ENCODE measurements around the gene DDX31. TPM values are rescaled to one million over a fixed set of nuclear protein-coding genes. Genes with fewer than 3 reads are reported as not detected.

DDX31 gene
- polyA plus RNA-seq, 1 donor, result 12.3 TPM

GRCh38 chr9:132656299-132656698 lies 13.5 kb downstream of the DDX31 start:
- no CpG with 5 or more reads among the region's 7 CpGs for WGBS (ENCODE audit: insufficient coverage, low lambda C conversion rate)
- no peaks in the 10 kb centered on the region for H3K4me1 ChIP-seq (ENCODE audit: control insufficient read depth, insufficient read depth, low read length)
- no peak overlapping the region for H3K27ac ChIP-seq (ENCODE audit: low read length)
- peaks cover 46% of the 10 kb centered on the region for H3K36me3 ChIP-seq (ENCODE audit: control insufficient read depth, insufficient read depth, low read length)
- DNase-seq, result no peak
- H3K27me3 ChIP-seq (ENCODE audit: control insufficient read depth, insufficient read depth, low read length), result no peaks in the 10 kb centered on the region
- H3K9me3 ChIP-seq (ENCODE audit: control insufficient read depth, low read depth, low read length), result no peaks in the 10 kb centered on the region
- H3K4me3 ChIP-seq (ENCODE audit: low read length), result no peak overlapping the region

GRCh38 chr9:132651259-132651658 lies 18.5 kb downstream of the DDX31 start:
- Histone ChIP-seq H3K4me3 (ENCODE audit: low read length) (no peak overlapping the region), H3K27ac (ENCODE audit: low read length) (no peak overlapping the region), H3K36me3 (ENCODE audit: control insufficient read depth, insufficient read depth, low read length) (peaks cover 52% of the 10 kb centered on the region), H3K27me3 (ENCODE audit: control insufficient read depth, insufficient read depth, low read length) (no peaks in the 10 kb centered on the region), H3K4me1 (ENCODE audit: control insufficient read depth, insufficient read depth, low read length) (no peaks in the 10 kb centered on the region), H3K9me3 (ENCODE audit: control insufficient read depth, low read depth, low read length) (no peaks in the 10 kb centered on the region)
- no peak for DNase-seq
- WGBS (ENCODE audit: insufficient coverage, low lambda C conversion rate), result 40% methylated on average over 1 of the region's 6 CpGs

- no peaks in the 10 kb centered on the region for H3K9me3 ChIP-seq (ENCODE audit: control insufficient read depth, low read depth, low read length)
- no peak for DNase-seq
- H3K4me3 ChIP-seq (ENCODE audit: low read length), result no peak overlapping the region
- H3K27me3 ChIP-seq (ENCODE audit: control insufficient read depth, insufficient read depth, low read length), result no peaks in the 10 kb centered on the region
- H3K4me1 ChIP-seq (ENCODE audit: control insufficient read depth, insufficient read depth, low read length), result no peaks in the 10 kb centered on the region
- peaks cover 66% of the 10 kb centered on the region for H3K36me3 ChIP-seq (ENCODE audit: control insufficient read depth, insufficient read depth, low read length)
- no peak overlapping the region for H3K27ac ChIP-seq (ENCODE audit: low read length)
- WGBS (ENCODE audit: insufficient coverage, low lambda C conversion rate), result 100% methylated on average over 2 of the region's 3 CpGs
Measured at GRCh38 chr9:132648685-132649084, 21.1 kb downstream of the DDX31 start.

GRCh38 chr9:132648283-132648682 lies 21.5 kb downstream of the DDX31 start:
- DNase-seq, result no peak
- Histone ChIP-seq H3K36me3 (ENCODE audit: control insufficient read depth, insufficient read depth, low read length) (peaks cover 70% of the 10 kb centered on the region), H3K4me3 (ENCODE audit: low read length) (no peak overlapping the region), H3K27ac (ENCODE audit: low read length) (no peak overlapping the region), H3K4me1 (ENCODE audit: control insufficient read depth, insufficient read depth, low read length) (no peaks in the 10 kb centered on the region), H3K27me3 (ENCODE audit: control insufficient read depth, insufficient read depth, low read length) (no peaks in the 10 kb centered on the region), H3K9me3 (ENCODE audit: control insufficient read depth, low read depth, low read length) (no peaks in the 10 kb centered on the region)
- 59% methylated on average over 4 of the region's 7 CpGs for WGBS (ENCODE audit: insufficient coverage, low lambda C conversion rate)

GRCh38 chr9:132647806-132648205 lies 22.0 kb downstream of the DDX31 start:
- no peak for DNase-seq
- no peak overlapping the region for H3K4me3 ChIP-seq (ENCODE audit: low read length)
- no peaks in the 10 kb centered on the region for H3K4me1 ChIP-seq (ENCODE audit: control insufficient read depth, insufficient read depth, low read length)
- no peaks in the 10 kb centered on the region for H3K9me3 ChIP-seq (ENCODE audit: control insufficient read depth, low read depth, low read length)
- no peaks in the 10 kb centered on the region for H3K27me3 ChIP-seq (ENCODE audit: control insufficient read depth, insufficient read depth, low read length)
- H3K36me3 ChIP-seq (ENCODE audit: control insufficient read depth, insufficient read depth, low read length), result peaks cover 74% of the 10 kb centered on the region
- H3K27ac ChIP-seq (ENCODE audit: low read length), result no peak overlapping the region
- no CpG with 5 or more reads among the region's 2 CpGs for WGBS (ENCODE audit: insufficient coverage, low lambda C conversion rate)

- 80% methylated on average over 1 of the region's 4 CpGs for WGBS (ENCODE audit: insufficient coverage, low lambda C conversion rate)
- H3K4me3 ChIP-seq (ENCODE audit: low read length), result no peak overlapping the region
- no peaks in the 10 kb centered on the region for H3K27me3 ChIP-seq (ENCODE audit: control insufficient read depth, insufficient read depth, low read length)
- H3K27ac ChIP-seq (ENCODE audit: low read length), result no peak overlapping the region
- H3K4me1 ChIP-seq (ENCODE audit: control insufficient read depth, insufficient read depth, low read length), result no peaks in the 10 kb centered on the region
- H3K9me3 ChIP-seq (ENCODE audit: control insufficient read depth, low read depth, low read length), result no peaks in the 10 kb centered on the region
- H3K36me3 ChIP-seq (ENCODE audit: control insufficient read depth, insufficient read depth, low read length), result peaks cover 73% of the 10 kb centered on the region
- DNase-seq, result no peak
Measured at GRCh38 chr9:132647355-132647754, 22.4 kb downstream of the DDX31 start.

- 100% methylated on average over 1 of the region's 7 CpGs for WGBS (ENCODE audit: insufficient coverage, low lambda C conversion rate)
- no peaks in the 10 kb centered on the region for H3K9me3 ChIP-seq (ENCODE audit: control insufficient read depth, low read depth, low read length)
- no peaks in the 10 kb centered on the region for H3K27me3 ChIP-seq (ENCODE audit: control insufficient read depth, insufficient read depth, low read length)
- H3K4me1 ChIP-seq (ENCODE audit: control insufficient read depth, insufficient read depth, low read length), result no peaks in the 10 kb centered on the region
- H3K4me3 ChIP-seq (ENCODE audit: low read length), result no peak overlapping the region
- peaks cover 75% of the 10 kb centered on the region for H3K36me3 ChIP-seq (ENCODE audit: control insufficient read depth, insufficient read depth, low read length)
- no peak overlapping the region for H3K27ac ChIP-seq (ENCODE audit: low read length)
- no peak for DNase-seq
Measured at GRCh38 chr9:132646726-132647125, 23.1 kb downstream of the DDX31 start.

GRCh38 chr9:132645711-132646110 lies 24.1 kb downstream of the DDX31 start:
- H3K36me3 ChIP-seq (ENCODE audit: control insufficient read depth, insufficient read depth, low read length), result peaks cover 79% of the 10 kb centered on the region
- no peak overlapping the region for H3K27ac ChIP-seq (ENCODE audit: low read length)
- 60% methylated on average over 1 of the region's 15 CpGs for WGBS (ENCODE audit: insufficient coverage, low lambda C conversion rate)
- no peak for DNase-seq
- H3K9me3 ChIP-seq (ENCODE audit: control insufficient read depth, low read depth, low read length), result no peaks in the 10 kb centered on the region
- no peak overlapping the region for H3K4me3 ChIP-seq (ENCODE audit: low read length)
- no peaks in the 10 kb centered on the region for H3K4me1 ChIP-seq (ENCODE audit: control insufficient read depth, insufficient read depth, low read length)
- H3K27me3 ChIP-seq (ENCODE audit: control insufficient read depth, insufficient read depth, low read length), result no peaks in the 10 kb centered on the region

- no CpG with 5 or more reads among the region's 8 CpGs for WGBS (ENCODE audit: insufficient coverage, low lambda C conversion rate)
- Histone ChIP-seq H3K27me3 (ENCODE audit: control insufficient read depth, insufficient read depth, low read length) (no peaks in the 10 kb centered on the region), H3K9me3 (ENCODE audit: control insufficient read depth, low read depth, low read length) (no peaks in the 10 kb centered on the region), H3K4me3 (ENCODE audit: low read length) (no peak overlapping the region), H3K36me3 (ENCODE audit: control insufficient read depth, insufficient read depth, low read length) (peaks cover 78% of the 10 kb centered on the region), H3K27ac (ENCODE audit: low read length) (no peak overlapping the region), H3K4me1 (ENCODE audit: control insufficient read depth, insufficient read depth, low read length) (no peaks in the 10 kb centered on the region)
- no peak for DNase-seq
Measured at GRCh38 chr9:132645306-132645705, 24.5 kb downstream of the DDX31 start.

GRCh38 chr9:132644251-132644650 lies 25.5 kb downstream of the DDX31 start:
- DNase-seq, result no peak
- no CpG with 5 or more reads among the region's 3 CpGs for WGBS (ENCODE audit: insufficient coverage, low lambda C conversion rate)
- Histone ChIP-seq H3K9me3 (ENCODE audit: control insufficient read depth, low read depth, low read length) (no peaks in the 10 kb centered on the region), H3K4me1 (ENCODE audit: control insufficient read depth, insufficient read depth, low read length) (no peaks in the 10 kb centered on the region), H3K4me3 (ENCODE audit: low read length) (no peak overlapping the region), H3K27me3 (ENCODE audit: control insufficient read depth, insufficient read depth, low read length) (no peaks in the 10 kb centered on the region), H3K27ac (ENCODE audit: low read length) (no peak overlapping the region), H3K36me3 (ENCODE audit: control insufficient read depth, insufficient read depth, low read length) (peaks cover 77% of the 10 kb centered on the region)

- Histone ChIP-seq H3K4me1 (ENCODE audit: control insufficient read depth, insufficient read depth, low read length) (no peaks in the 10 kb centered on the region), H3K27ac (ENCODE audit: low read length) (no peak overlapping the region), H3K27me3 (ENCODE audit: control insufficient read depth, insufficient read depth, low read length) (no peaks in the 10 kb centered on the region), H3K4me3 (ENCODE audit: low read length) (no peak overlapping the region), H3K36me3 (ENCODE audit: control insufficient read depth, insufficient read depth, low read length) (peaks cover 79% of the 10 kb centered on the region), H3K9me3 (ENCODE audit: control insufficient read depth, low read depth, low read length) (no peaks in the 10 kb centered on the region)
- DNase-seq, result no peak
- 60% methylated on average over 1 of the region's 4 CpGs for WGBS (ENCODE audit: insufficient coverage, low lambda C conversion rate)
Measured at GRCh38 chr9:132641216-132641615, 28.6 kb downstream of the DDX31 start.
